NOMO-1 treated with DMSO at 0.1 percent for 48 hours (cell line): ENCODE results near the gene FGD5.
A peak's percentile ranks its signal among the peaks of the same experiment; 100 is the strongest.
"Not testable (repeated sequence)": the region's sequence is repeated elsewhere in the genome, so short reads cannot be mapped to it uniquely, and the experiment has no call there.

Source experiments
- DNase-seq: peaks from one replicate; lab custom pipeline; 2025; ENCODE audit not compliant: unreplicated experiment; lab: John Stamatoyannopoulos, UW

FGD5 gene

DNA sequence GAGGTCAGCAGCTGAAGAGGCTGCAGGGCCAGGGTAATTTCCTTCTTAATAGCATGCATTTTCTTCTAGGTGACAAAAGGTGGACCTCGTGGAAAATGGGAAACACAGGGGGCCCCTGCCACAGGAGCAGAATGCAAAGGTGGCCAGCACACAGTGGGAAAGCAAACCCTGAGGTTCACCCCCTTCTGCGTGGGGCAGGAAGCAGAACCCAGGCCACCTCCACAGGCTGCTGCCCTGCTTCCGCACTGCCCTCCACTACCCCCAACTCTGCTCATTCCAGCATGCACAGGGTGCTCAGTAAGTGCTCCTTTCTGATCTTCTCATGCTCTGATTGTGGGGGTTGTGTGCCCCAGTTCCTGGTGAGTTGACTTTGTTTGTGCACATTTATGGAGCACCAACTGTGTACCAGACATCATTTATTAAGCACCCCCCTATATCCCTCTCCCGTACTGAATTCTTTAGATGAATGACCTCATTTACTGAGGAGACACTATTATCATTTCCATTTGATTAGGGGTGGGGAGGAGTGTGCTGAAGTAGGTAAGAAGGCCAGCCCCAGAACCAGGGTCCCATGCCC, 12.7 kb upstream of the FGD5 start:
- DNase-seq: no peak

DNA sequence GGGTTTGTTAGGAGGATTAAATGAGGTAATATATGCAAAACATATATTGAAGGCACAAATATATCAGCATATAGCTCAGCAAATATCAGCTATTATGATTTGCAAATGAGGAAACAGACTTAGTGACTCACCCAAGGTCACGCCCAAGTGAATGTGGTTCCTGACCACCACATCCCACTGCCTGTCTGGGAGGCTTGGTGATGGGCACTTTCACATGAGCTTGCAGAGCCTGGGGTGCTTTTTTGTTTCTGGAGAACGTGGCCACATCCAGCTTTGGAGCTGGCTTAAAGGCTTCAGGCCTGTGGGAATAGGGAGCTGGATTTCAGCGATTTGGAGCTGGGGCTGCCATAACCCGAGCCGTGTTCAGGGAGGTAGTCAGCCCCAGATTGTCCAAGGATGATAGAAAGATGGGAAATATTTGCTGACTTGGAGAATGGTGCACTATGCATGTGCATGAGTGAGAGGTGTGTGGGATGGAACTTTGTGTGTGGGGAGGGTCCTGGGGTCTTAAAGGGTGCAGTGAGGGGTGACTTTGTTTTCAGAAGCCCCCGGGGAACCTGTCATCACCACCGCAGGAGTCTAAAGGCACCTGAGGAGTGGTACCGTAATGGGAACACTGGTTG, 12.0 kb upstream of the FGD5 start:
- DNase-seq: peak; percentile 87

DNA sequence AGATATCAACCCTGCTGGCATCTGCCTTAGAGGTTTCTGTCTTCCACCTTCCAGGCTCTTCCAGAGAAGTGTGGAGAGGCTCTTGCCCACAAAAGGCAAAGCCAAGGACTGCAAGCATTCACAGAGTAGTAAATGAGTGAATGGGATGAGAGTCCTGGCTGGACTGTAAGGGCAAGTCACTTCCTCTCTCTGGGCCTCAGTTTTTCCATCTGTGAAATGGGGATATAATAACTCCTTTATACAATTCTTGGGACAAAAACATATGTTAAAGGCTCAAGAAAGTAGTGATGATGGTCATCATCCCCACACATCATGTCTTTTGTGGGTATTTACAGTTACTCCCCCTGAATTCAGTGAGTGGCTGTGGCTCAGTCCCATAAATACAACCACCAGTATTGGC, 10.7 kb upstream of the FGD5 start:
- DNase-seq: no peak

DNA sequence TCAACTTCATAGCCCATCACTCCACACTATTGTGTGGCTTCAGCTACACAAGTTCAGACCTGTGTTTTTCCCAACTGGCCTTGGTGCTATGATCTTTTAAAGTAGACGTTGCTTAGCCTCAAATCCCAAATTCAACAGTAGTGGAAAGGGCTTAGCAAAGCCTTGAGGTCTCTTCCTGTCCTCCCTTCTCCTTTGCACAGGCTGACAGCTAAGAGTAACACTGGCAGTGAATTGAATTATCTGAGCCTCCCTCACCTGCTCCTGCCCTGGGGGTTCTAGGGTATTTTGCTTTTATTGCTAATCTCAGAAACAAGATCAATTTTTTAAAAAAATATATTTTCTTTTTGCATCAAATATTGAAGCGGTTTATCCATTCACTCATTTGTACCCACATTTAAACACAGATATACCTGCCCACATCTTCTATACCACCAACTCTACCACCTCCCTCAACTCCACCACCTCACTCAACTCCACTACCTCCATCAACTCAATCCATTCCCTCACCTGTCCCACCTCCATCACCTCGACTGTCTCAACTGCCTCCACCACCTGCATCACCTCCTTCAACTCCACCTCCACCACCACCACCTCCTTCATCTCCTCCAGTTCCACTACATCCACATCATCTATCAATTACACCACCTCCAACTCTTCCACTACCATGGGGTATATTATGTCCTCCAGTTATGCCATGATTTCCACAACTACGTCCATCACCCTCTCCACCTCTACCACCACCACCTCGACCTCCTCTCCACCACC, 10.1 kb upstream of the FGD5 start:
- no peak for DNase-seq

DNA sequence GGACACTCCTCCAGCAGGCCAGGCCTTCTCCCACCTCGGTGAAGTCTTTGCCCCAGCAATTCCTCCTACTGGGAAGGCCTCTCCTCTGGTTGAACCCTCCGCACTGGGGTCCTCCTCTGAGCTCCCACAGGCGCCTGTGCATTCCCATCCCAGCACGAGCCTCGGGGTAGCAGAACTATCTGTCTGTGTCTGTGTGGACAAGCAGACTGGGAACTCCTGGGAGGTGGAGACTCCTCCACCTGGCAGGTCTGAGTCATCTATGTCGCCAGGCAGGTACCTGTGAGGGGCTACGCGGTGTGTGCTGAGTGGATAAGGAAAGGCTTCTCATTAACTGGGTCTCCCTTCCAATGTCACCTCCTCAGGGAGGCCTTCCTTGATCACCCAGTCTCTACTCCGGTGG, 9.2 kb upstream of the FGD5 start:
- DNase-seq: not testable (repeated sequence)

DNA sequence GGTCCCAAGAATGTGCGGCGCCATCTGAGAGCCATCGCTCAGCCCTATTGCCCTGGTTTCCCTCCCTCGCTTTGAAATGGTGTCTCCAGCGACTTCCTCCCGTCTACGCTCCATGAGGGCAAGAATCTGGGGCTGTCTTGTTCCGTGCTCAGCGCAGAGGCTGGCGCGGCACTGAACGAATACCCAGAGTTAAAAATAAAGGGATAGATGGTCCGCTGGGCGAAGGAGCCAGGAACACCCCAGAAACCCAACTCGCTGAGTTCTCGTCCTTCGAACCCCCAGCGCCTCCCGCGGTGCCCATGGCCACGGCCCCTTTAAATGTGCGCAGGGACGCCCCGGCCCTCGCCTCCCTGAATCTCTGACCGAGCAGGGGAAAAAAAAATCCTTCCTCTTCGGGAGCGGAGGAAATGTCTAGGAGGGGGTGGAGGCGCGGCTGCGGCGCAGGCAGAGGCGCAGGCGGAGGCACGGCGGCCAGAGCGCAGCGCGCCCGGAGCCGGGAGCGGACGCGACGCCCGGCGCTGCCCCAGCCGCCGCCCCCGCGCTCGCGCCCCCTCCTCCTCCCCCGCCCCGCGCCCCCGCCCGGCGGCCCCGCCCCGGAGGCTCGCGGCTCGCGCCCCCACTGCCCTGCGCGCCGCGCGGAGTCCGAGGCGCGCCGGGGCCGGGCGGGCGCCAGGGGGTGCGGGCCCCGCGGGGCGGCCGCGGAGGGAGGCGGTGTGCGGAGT, 8.5 kb upstream of the FGD5 start:
- DNase-seq: no peak

DNA sequence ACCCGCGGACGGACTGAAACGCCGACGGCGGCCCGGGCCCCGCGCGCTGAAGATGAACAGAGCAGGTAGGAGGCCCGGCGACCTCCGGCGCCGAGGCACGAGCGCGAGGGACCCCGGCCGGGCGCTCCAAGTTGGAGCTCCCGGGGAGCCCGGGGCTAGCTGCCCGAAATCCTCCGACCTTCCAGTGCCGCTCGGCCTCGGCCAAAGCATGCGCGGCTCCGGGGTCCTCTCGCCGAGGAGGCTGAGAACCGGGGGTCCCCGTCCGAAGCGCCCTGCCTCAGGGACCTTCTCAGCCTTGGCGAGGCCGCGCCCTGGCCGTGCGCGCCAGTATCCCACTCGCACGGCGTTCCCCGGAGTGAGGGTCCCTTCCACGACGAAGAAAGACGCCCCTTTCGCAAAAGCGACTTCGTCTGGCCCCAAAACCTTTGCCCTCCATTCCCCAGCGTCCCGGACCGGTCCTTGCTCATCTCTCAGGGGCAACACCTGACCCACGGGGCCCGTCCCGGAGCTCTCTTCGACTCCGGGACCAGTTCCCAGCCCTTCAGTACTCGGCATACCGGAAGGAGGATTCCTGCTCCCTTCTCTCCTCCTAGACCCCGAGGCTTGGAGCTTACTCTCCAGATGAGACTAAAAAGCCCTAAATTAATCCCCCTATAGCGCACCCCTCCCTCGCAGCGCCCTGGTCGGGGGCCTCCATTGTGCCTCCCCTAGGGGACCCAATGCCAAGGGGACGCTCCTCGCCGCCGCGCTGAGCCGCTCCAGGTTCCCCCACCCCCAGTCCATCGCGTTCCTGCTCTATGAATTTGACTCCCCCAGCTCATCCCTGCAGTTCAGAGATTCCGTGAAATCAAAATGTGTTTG, 7.7 kb upstream of the FGD5 start:
- DNase-seq: no peak

DNA sequence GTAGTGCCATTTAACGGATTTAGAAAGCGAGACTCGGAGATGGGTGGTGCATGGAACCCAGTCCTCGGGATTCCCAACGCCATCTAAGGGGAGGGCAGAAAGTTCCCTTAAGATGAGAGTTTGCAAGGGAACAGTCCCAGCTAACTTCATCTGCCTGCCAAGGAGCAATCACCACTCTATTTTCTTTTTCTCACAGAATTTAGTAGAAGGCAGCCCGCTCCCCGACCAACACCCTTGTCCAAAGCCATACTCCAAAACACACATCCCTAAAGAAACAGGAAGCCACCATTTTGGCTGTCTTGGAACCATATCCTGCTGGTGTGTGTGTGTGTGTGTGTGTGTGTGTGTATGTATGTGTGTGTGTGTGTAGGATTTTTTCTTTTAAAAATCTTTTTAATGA, 7.1 kb upstream of the FGD5 start:
- no peak for DNase-seq

DNA sequence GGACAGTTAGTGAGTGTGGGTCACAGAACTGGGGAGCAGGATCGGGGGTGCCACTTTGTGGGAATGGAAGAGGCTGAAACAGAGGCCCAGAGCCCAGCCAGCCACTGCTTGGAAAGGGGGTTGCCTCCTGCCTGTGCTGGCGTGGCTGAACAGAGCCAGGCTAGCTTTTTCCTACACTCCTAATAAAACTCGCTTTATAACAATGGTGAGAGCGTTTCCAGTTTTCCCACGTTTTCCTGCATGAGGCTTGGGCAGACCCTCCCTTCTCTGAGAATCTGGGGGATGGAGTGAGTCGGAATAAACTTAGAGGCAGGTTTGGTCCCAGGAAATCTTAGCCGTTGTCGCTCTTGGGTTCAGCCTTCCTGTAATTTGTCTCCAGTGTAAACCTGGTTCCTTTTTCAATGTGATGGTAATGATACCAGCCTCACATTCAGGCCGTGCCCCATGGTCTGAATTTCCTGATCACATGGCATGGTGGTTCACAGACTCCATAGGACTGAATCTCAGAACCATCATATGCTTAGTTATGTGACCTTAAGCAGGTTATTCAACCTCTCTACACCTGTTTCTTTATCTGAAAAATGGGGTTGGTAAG, 6.5 kb upstream of the FGD5 start:
- no peak for DNase-seq

DNA sequence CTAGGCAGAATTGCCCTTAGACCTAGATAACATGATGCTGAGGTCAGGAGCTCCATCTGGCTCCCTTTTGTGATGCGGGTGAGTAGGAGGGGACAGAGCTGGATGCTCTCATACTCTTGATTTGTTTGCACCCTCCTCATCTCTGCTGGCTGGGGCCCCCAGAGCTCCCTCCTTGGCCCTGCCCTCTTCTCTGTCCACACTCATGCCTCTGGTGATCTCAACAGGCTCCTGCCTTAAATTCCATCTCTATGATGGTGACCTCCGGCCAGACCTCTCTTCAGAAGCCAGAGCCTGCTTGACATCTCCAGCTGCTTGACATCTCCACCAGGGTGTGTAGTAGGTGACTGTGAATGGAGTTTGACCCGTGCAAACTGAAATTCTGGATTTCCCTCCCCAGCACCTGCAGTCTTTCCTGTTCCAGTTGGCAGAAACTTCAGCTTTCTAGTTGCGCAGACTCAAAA, 4.3 kb upstream of the FGD5 start:
- no peak for DNase-seq

DNA sequence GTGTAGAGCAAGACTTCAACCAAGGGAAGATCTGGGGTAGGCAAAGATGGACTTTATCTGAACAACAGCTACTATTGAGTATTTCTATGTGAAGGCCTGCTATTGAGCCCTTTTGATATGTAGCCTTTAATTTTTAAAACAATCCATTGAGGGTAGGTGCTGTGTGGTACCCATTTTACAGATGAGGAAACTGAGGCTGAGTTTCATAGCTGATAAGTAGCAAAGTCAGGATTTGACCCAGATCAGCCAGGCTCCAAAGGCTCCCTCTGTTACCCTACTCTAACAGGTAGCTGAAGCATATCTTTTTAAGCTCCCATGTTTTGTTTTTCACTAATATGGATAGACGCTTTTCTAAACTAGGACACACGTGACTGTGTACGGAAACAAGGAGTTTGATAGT, 2.4 kb upstream of the FGD5 start:
- DNase-seq: no peak

DNA sequence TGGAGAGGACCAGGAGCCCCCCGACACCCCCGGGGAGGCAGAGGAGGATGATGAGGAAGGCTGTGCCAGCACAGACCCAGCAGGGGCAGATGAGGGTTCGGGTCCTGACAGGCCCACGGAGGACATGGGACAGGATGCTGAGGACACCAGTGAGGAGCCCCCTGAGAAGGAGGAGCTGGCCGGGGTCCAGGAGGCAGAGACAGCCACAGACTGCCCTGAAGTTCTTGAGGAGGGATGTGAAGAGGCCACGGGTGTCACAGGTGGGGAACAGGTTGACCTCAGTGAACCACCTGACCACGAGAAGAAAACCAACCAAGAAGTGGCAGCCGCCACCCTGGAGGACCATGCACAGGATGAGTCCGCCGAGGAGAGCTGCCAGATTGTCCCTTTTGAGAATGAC, 909 bp downstream of the FGD5 start:
- no peak for DNase-seq

DNA sequence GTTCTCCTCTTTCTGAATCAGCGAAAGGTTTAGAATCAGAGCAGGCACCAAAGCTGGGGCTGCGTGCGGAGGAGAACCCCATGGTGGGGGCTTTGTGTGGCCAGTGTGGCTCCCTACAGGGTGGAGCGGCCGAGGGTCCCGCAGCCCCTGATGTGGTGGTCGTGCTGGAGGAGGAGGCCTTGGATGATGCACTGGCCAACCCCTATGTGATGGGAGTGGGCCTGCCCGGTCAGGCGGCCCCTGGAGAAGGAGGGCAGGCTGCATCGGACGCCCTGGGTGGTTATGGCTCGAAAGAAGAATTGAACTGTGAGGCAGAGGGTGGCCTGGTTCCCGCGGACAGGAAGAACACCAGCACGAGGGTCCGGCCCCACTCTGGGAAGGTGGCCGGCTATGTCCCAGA, 1.4 kb downstream of the FGD5 start:
- DNase-seq: no peak

DNA sequence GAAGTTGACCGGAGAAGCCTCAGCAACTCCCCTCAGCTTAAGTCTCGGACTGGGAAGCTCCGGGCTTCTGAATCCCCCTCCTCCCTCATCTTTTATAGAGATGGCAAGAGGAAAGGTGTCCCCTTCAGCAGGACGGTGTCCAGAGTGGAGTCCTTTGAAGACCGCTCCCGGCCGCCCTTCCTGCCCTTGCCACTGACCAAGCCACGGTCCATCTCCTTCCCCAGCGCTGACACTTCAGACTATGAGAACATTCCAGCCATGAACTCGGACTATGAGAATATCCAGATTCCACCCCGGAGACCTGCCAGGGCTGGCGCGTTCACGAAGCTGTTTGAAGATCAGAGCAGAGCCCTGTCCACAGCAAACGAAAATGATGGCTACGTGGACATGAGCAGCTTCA, 2.4 kb downstream of the FGD5 start:
- DNase-seq: no peak

DNA sequence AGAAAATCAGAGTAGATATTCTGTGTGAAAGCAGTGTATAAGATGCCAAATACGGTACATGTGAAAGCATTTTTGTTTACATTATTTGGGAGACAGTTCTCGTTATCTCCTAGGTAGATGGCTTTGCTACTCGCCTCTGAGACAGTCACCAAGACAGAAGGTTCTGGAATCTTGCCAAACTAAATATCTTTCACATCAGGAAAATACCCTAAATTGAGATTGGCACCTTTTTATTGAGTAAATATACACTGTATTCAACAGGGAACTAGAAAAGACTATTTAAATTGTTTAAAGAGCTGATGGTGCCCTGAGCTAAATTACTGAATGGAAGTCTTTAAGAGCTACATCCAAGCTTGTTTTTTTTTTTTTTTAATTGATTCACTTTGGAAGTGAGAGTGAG, 3.4 kb downstream of the FGD5 start:
- no peak for DNase-seq

DNA sequence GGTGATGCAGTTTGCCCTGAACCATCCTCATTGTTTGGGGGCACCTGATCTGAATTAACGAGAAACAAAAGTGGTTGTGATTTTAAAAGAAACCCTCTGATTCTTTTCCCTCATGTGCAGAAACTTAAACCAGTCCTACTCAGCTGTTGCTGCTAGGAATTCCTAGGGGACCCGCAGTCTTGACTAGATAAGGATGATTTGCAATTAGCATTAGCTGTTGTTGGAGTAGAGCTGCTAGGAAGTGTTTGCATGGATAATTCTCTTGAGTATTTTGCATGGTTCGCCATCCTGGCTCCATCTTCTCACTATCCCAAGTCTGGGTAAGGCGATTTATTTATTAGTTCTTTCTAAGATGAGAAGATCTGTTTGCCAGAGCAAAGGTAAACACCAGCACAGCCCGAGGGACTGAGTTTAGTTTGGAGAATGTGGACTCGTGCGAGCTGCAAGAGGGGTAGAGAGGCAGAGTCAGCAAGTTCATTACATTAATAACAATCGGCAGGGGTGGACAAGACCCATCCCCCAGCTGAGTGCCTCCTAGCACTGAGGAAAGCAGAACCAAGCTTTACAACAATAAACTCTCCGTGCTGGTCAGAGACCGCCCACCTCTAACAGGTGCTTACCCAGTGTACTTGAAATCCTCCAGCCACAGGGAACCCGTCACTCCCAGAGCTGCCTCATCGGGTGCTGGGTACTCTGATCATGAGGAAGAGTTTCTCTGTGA, 4.1 kb downstream of the FGD5 start:
- DNase-seq: peak; percentile 36

DNA sequence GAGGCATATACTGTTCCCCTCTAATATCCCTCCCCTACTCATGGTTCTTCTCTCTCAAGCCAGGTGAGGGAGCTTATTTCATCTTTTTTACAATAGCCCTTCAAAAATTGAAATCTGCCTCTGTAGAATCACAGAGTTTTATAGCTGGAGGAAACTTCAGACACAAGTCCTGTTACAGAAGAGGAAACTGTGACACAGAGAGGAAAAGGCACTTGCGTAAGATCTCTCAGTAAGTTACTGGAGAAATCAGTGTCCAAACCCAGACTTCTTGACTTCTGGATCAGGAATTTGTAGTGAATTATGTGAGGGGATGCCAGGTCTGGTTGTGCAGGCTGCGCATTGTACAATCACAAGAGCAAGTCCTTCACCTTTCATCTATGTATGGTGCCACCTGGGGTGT, 4.6 kb downstream of the FGD5 start:
- peak; percentile 72 for DNase-seq

DNA sequence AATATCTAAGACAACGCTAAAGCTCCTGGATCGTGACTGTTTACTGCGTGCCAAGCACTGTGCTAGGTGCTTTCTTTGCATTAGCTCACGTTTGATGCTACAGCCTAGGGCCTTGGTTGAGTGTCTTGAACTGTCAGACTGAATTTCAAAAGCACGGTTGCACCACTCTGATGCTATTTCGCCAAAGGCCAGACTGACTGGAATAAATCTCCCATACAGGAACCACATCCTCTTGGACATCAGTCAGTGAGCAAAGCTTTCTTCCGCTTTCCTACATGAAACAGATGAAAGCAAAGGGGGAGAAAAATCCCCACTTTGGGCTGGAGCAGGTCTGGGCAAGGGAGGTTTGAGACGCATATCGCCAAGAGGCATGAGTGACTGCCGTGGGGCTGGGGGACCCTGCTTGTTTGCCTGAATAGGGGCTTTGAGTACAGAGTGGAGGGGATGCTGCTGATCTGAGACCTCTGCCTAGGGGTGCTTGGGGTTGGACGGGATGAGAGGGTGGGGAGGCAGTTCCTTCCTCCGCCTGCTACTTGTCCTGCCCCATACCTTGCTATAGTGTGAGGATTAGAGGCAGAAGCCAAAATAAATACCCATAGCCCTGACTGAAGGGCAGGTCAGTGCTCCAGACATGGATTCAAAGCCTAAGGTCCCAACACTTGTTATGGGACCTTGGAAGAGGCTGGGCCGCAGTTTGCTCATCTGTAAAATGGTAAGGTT, 5.3 kb downstream of the FGD5 start:
- peak; percentile 60 for DNase-seq

DNA sequence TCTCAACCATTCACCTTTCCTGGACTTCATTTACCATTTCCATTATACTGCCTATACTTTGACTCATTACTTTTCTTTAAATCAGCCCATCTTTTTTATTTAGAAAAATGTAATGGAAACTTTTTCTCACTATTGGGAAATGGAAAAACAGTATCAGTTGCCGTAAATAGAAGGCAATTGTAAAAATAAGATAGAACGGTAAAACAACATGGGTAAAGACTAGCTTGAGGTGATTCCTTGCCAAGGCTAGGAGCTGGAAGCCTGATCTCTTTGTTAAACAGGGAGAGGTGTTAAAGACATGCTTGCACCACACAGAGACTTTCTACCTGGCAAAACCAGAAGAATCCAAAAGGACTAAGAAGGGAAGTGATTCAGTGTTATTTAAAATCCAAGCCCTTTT, 5.9 kb downstream of the FGD5 start:
- DNase-seq: no peak
